IMR-90 (cell line): ENCODE data around the gene SLC46A2. TPM values are rescaled to one million over a fixed set of nuclear protein-coding genes. Genes with fewer than 3 reads are reported as not detected.

Experiments used
- ATAC-seq: fragments of 200-7000 bp; cut with Tn5 transposase; 2 replicates; pipeline ENCODE4 v1.9.1; 2020; ENCODE audit warnings: low read depth, mild to moderate bottlenecking, moderate library complexity
- BruUV-seq: library from RNA; stranded (reverse); fragments of 400-500 nt; replicated peaks from 2 replicates; lab custom pipeline; 2021; lab: Mats Ljungman, UMichigan
- CTCF ChIA-PET: fragments of 300-600 bp; formaldehyde crosslinking; extraction: SDS; loops from one replicate; lab custom pipeline; 2021; ENCODE audit warnings: antibody characterized with exemption; lab: Yijun Ruan, JAX
- POLR2A ChIA-PET: fragments of 300-600 bp; sonication (Branson Sonifier 250); formaldehyde crosslinking; loops from one replicate; lab custom pipeline; 2022; ENCODE audit warnings: antibody characterized with exemption; ENCODE audit not compliant: unreplicated experiment; lab: Charles Lee
- DNase-seq: peaks from one replicate; pipeline ENCODE4 v3.0.0; 2013
- H2AFZ ChIP-seq: replicated peaks from 2 replicates; pipeline ENCODE3; 2013; ENCODE audit warnings: low read length, mild to moderate bottlenecking; ENCODE audit not compliant: poor library complexity
- H2AK5ac ChIP-seq: 2 replicates; pipeline ENCODE4 v1.6.1; 2013; ENCODE audit warnings: low read depth, low read length, inconsistent platforms
- H2AK9ac ChIP-seq: replicated peaks from 2 replicates; pipeline ENCODE3; 2013; ENCODE audit warnings: mild to moderate bottlenecking, low read depth, low read length, moderate library complexity; ENCODE audit not compliant: poor library complexity
- H2BK120ac ChIP-seq: 2 replicates; pipeline ENCODE4 v1.6.1; 2013; ENCODE audit warnings: low read depth, low read length, inconsistent platforms
- H2BK15ac ChIP-seq: 3 replicates; pipeline ENCODE4 v1.6.1; 2013; ENCODE audit warnings: low read depth, low read length, inconsistent platforms
- H2BK20ac ChIP-seq: 2 replicates; pipeline ENCODE4 v1.6.1; 2013; ENCODE audit warnings: low read depth, mild to moderate bottlenecking, inconsistent platforms, low read length, moderate library complexity
- H2BK5ac ChIP-seq: 2 replicates; pipeline ENCODE4 v1.6.1; 2013; ENCODE audit warnings: mild to moderate bottlenecking, low read depth, low read length, inconsistent platforms; ENCODE audit not compliant: poor library complexity, severe bottlenecking
- H3K14ac ChIP-seq: replicated peaks from 2 replicates; pipeline ENCODE4 v1.6.1; 2013; ENCODE audit warnings: low read depth, low read length, inconsistent platforms
- H3K18ac ChIP-seq: 2 replicates; pipeline ENCODE4 v1.6.1; 2013; ENCODE audit warnings: low read depth, low read length, control low read depth
- H3K23ac ChIP-seq: 2 replicates; pipeline ENCODE4 v1.6.1; 2013; ENCODE audit warnings: low read depth, low read length, inconsistent platforms
- H3K27ac ChIP-seq: 2 replicates; pipeline ENCODE4 v1.5.1; 2013; ENCODE audit warnings: mild to moderate bottlenecking, control low read depth, low read length; ENCODE audit not compliant: insufficient read depth
- H3K27me3 ChIP-seq: 2 replicates; pipeline ENCODE4 v1.6.1; 2013; ENCODE audit warnings: low read length; ENCODE audit not compliant: control insufficient read depth, insufficient read depth
- H3K36me3 ChIP-seq: 2 replicates; pipeline ENCODE4 v1.6.1; 2013; ENCODE audit warnings: low read length, mixed read lengths; ENCODE audit not compliant: control insufficient read depth, insufficient read depth
- H3K4ac ChIP-seq: 2 replicates; pipeline ENCODE4 v1.6.1; 2013; ENCODE audit warnings: low read depth, low read length, inconsistent platforms
- H3K4me1 ChIP-seq: 2 replicates; pipeline ENCODE4 v1.6.1; 2013; ENCODE audit warnings: low read length, mixed read lengths; ENCODE audit not compliant: control insufficient read depth, insufficient read depth
- H3K4me2 ChIP-seq: 2 replicates; pipeline ENCODE4 v1.6.1; 2013; ENCODE audit warnings: low read depth, mild to moderate bottlenecking, control low read depth, low read length, moderate library complexity
- H3K4me3 ChIP-seq: 2 replicates; pipeline ENCODE4 v1.5.1; 2013; ENCODE audit warnings: low read depth, mild to moderate bottlenecking, control low read depth, low read length, moderate library complexity; ENCODE audit not compliant: insufficient read depth
- H3K56ac ChIP-seq: 2 replicates; pipeline ENCODE4 v1.6.1; 2013; ENCODE audit warnings: low read length, inconsistent platforms; ENCODE audit not compliant: insufficient read depth; ENCODE audit errors: extremely low read depth
- H3K79me1 ChIP-seq, 2 experiments: 2 replicates each; pipeline ENCODE4 v1.6.1; 2013; ENCODE audit warnings: low read length in 2 of 2, inconsistent platforms in 1 of 2, low read depth in 1 of 2
- H3K9ac ChIP-seq: 2 replicates; pipeline ENCODE4 v1.6.1; 2013; ENCODE audit warnings: low read depth, low read length, control low read depth
- H3K9me1 ChIP-seq: 2 replicates; pipeline ENCODE4 v1.6.1; 2013; ENCODE audit warnings: low read length, inconsistent platforms; ENCODE audit not compliant: insufficient read depth
- H3K9me3 ChIP-seq: 2 replicates; pipeline ENCODE4 v1.6.1; 2013; ENCODE audit warnings: low read length; ENCODE audit not compliant: control insufficient read depth, insufficient read depth
- H4K20me1 ChIP-seq: 2 replicates; pipeline ENCODE4 v1.6.1; 2013; ENCODE audit warnings: low read length, inconsistent platforms; ENCODE audit not compliant: insufficient read depth
- H4K5ac ChIP-seq: 2 replicates; pipeline ENCODE4 v1.6.1; 2013; ENCODE audit warnings: mild to moderate bottlenecking, low read depth, low read length, control low read depth
- H4K8ac ChIP-seq, 2 experiments: 2 replicates each; pipeline ENCODE4 v1.6.1; 2013; ENCODE audit warnings: low read depth in 2 of 2, low read length in 2 of 2, control low read depth in 1 of 2, inconsistent platforms in 1 of 2
- H4K91ac ChIP-seq: 2 replicates; pipeline ENCODE4 v1.6.1; 2013; ENCODE audit warnings: low read depth, low read length, inconsistent platforms; ENCODE audit not compliant: insufficient read depth
- CEBPB ChIP-seq: IDR thresholded peaks from 2 replicates; pipeline ENCODE4 v1.6.1; 2012; ENCODE audit warnings: low read depth, low read length, improper control_type of control experiment
- FOS ChIP-seq: fragments of 150-350 bp; IDR thresholded peaks from 2 replicates; pipeline ENCODE4 v1.6.1; 2016; ENCODE audit warnings: low read depth, low read length
- MAZ ChIP-seq: IDR thresholded peaks from 2 replicates; pipeline ENCODE4 v1.6.1; 2012; ENCODE audit warnings: low read depth, mild to moderate bottlenecking, low read length, improper control_type of control experiment, moderate library complexity, borderline replicate concordance
- POLR2A ChIP-seq: IDR thresholded peaks from 2 replicates; pipeline ENCODE4 v1.6.1; 2012; ENCODE audit warnings: mild to moderate bottlenecking, low read depth, low read length
- WGBS, 2 experiments: methylation state at CpG; one replicate each; pipeline versions ENCODE4 v1.1.5 to v1.1.7; 2013; ENCODE audit warnings: missing lambda C conversion rate in 2 of 2; ENCODE audit not compliant: insufficient read length in 1 of 2; ENCODE audit errors: extremely low coverage in 2 of 2; 5-methylcytosine and 5-hydroxymethylcytosine counted together
- dilution Hi-C: fragments of 300-500 bp; cut with HindIII; formaldehyde crosslinking; loops from one replicate; pipeline ENCODE4 v1.14.3; 2018; ENCODE audit warnings: low sequenced_read_pairs; ENCODE audit not compliant: unreplicated experiment
- in situ Hi-C: fragments of 300-500 bp; cut with MboI; formaldehyde crosslinking; loops from 3 replicates; pipeline ENCODE4 v1.14.3; 2019; ENCODE audit warnings: low sequenced_read_pairs, inconsistent platforms, mixed read lengths
- intact Hi-C: fragments of 100-400 bp; cut with micrococcal nuclease; formaldehyde crosslinking; loops from 2 replicates; pipeline ENCODE4 v1.10.0; 2022
- polyA plus RNA-seq, 3 experiments: library from polyadenylated mRNA; depleted of rRNA; stranded (reverse); fragments of >200 nt; gene quantifications; 2 replicates each; pipeline ENCODE4 v1.2.3, GENCODE V29; 2012; ENCODE audit warnings: low replicate concordance in 1 of 3
- total RNA-seq: library from RNA; depleted of rRNA; stranded (reverse); fragments of >200 nt; gene quantifications from 2 replicates; pipeline ENCODE4 v1.2.3, GENCODE V29; 2012

The SLC46A2 gene
- total and polyA plus RNA-seq, 2 of the 4 experiments (the other 2 are of a cell fraction) = not detected

- peak overlapping the region; percentile 71 for H3K27ac ChIP-seq
- peak overlapping the region; percentile 27; the same call in 1 of the 2 replicates for H3K4me3 ChIP-seq
- H3K36me3 ChIP-seq = peaks cover 7% of the 10 kb centered on the region
- H4K8ac ChIP-seq = peak overlapping the region in 1 of 2 experiments; percentile 80; a peak in 3 of 4 replicates
- CTCF ChIA-PET = interaction anchor here (0.5 kb wide), 1 partner anchor 28 kb away, joined by 3 read pairs; no protein-coding TSS in a partner anchor
- H3K14ac ChIP-seq = peak overlapping the region; percentile 61
- no peak overlapping the region for H3K9ac ChIP-seq
- BruUV-seq = no TSS peak
- H3K9me1 ChIP-seq = peaks cover 15% of the 10 kb centered on the region
- peak overlapping the region; percentile 83; the same call in 1 of the 2 replicates for H3K18ac ChIP-seq
- in situ Hi-C loops (no loop called here), dilution Hi-C loops (no loop called here), intact Hi-C loops (no loop called here)
- peak overlapping the region; percentile 62 for H3K23ac ChIP-seq
- H2AK5ac ChIP-seq = peak overlapping the region; percentile 22; the same call in 1 of the 2 replicates
- POLR2A ChIA-PET = no interaction called here
- peak overlapping the region; percentile 78 for H3K4ac ChIP-seq
- no peak overlapping the region for H2AK9ac ChIP-seq
- no peaks in the 10 kb centered on the region for H3K27me3 ChIP-seq
- no peaks in the 10 kb centered on the region for H3K9me3 ChIP-seq
- peak; percentile 86 for ATAC-seq
- 0 out of 2 replicates have a peak overlapping the region, but pooled peaks have one; percentile 29 for H3K56ac ChIP-seq
- no peaks in the 10 kb centered on the region for H4K20me1 ChIP-seq
- no peak overlapping the region for H2BK15ac ChIP-seq
- peak overlapping the region; percentile 42; the same call in 1 of the 2 replicates for H2BK120ac ChIP-seq
- H3K4me2 ChIP-seq = peak overlapping the region; percentile 61; the same call in 1 of the 2 replicates
- peak; percentile 37; the same call in 1 of the 2 replicates for TF ChIP-seq MAZ
- TF ChIP-seq FOS = no peak
- 0 out of 2 replicates have a peak, but pooled peaks have one; percentile 21 for TF ChIP-seq POLR2A
- TF ChIP-seq CEBPB = peak; percentile 69; the same call in 1 of the 2 replicates
- H3K4me1 ChIP-seq = peaks cover 11% of the 10 kb centered on the region
- peak; percentile 88 for DNase-seq
- peak overlapping the region; percentile 91 for H2BK5ac ChIP-seq
- H2AFZ ChIP-seq = peak overlapping the region; percentile 85
- peaks cover 3 to 5% of the 10 kb centered on the region in 2 experiments; a peak in 1 of 4 replicates for H3K79me1 ChIP-seq
- H4K91ac ChIP-seq = peak overlapping the region; percentile 11; the same call in 1 of the 2 replicates
- 100% methylated on average over 1 of the region's 3 CpGs; no CpG with 5 or more reads in 1 of the 2 experiments for whole genome bisulfite sequencing, 2 experiments
- peak overlapping the region; percentile 70; the same call in 1 of the 2 replicates for H4K5ac ChIP-seq
- H2BK20ac ChIP-seq = peak overlapping the region; percentile 48
Observed at GRCh38 chr9:112867275-112867991, 23.2 kb downstream of the SLC46A2 start.
